ENCODE results near the gene LRRC8D.

Gene LRRC8D

GRCh38 chr1:89834083-89834704 is 13.4 kb downstream of the LRRC8D start:
- Mint-ChIP-seq H3K9me3 (no peaks in the 10 kb centered on the region), H3K36me3 (ENCODE audit: low read depth) (no peaks in the 10 kb centered on the region), H3K27me3 (no peaks in the 10 kb centered on the region), H3K27ac (no peak overlapping the region), H3K4me1 (peaks cover 5% of the 10 kb centered on the region), H3K4me3 (no peak overlapping the region)
- ATAC-seq (no peak), DNase-seq (no peak)

- ATAC-seq (no peak), DNase-seq (no peak)
- Mint-ChIP-seq H3K27me3 (no peaks in the 10 kb centered on the region), H3K9me3 (no peaks in the 10 kb centered on the region), H3K4me3 (no peak overlapping the region), H3K27ac (no peak overlapping the region), H3K4me1 (peaks cover 7% of the 10 kb centered on the region), H3K36me3 (ENCODE audit: low read depth) (no peaks in the 10 kb centered on the region)
These were observed 15.6 kb downstream of the LRRC8D start for GRCh38 chr1:89836252-89837035.

GRCh38 chr1:89837036-89837481 is 16.2 kb downstream of the LRRC8D start:
- no peaks in the 10 kb centered on the region for H3K9me3 Mint-ChIP-seq
- ATAC-seq (no peak), DNase-seq (no peak)
- H3K36me3 Mint-ChIP-seq (ENCODE audit: low read depth): no peaks in the 10 kb centered on the region
- H3K27ac Mint-ChIP-seq: no peak overlapping the region
- H3K4me1 Mint-ChIP-seq: peaks cover 13% of the 10 kb centered on the region
- H3K4me3 Mint-ChIP-seq: no peak overlapping the region
- H3K27me3 Mint-ChIP-seq: no peaks in the 10 kb centered on the region

- peaks cover 17% of the 10 kb centered on the region for H3K4me1 Mint-ChIP-seq
- no peak overlapping the region for H3K27ac Mint-ChIP-seq
- H3K27me3 Mint-ChIP-seq: no peaks in the 10 kb centered on the region
- ATAC-seq: no peak
- H3K9me3 Mint-ChIP-seq: no peaks in the 10 kb centered on the region
- no peak for DNase-seq
- no peak overlapping the region for H3K4me3 Mint-ChIP-seq
- no peaks in the 10 kb centered on the region for H3K36me3 Mint-ChIP-seq (ENCODE audit: low read depth)
These were observed 16.7 kb downstream of the LRRC8D start for GRCh38 chr1:89837510-89837909.

GRCh38 chr1:89839516-89839915 is 18.7 kb downstream of the LRRC8D start:
- H3K4me1 Mint-ChIP-seq: peaks cover 26% of the 10 kb centered on the region
- H3K9me3 Mint-ChIP-seq: no peaks in the 10 kb centered on the region
- DNase-seq (no peak), ATAC-seq (no peak)
- no peak overlapping the region for H3K27ac Mint-ChIP-seq
- no peaks in the 10 kb centered on the region for H3K27me3 Mint-ChIP-seq
- H3K36me3 Mint-ChIP-seq (ENCODE audit: low read depth): no peaks in the 10 kb centered on the region
- H3K4me3 Mint-ChIP-seq: no peak overlapping the region

- Mint-ChIP-seq H3K4me1 (peaks cover 44% of the 10 kb centered on the region), H3K27me3 (no peaks in the 10 kb centered on the region), H3K36me3 (ENCODE audit: low read depth) (peaks cover 5% of the 10 kb centered on the region), H3K9me3 (no peaks in the 10 kb centered on the region), H3K27ac (no peak overlapping the region), H3K4me3 (no peak overlapping the region)
- DNase-seq: no peak
- no peak for ATAC-seq
These were observed 20.7 kb downstream of the LRRC8D start for GRCh38 chr1:89841507-89841906.

- peak overlapping the region; percentile 91 for H3K27ac Mint-ChIP-seq
- H3K36me3 Mint-ChIP-seq (ENCODE audit: low read depth): peaks cover 11% of the 10 kb centered on the region
- no peak for DNase-seq
- H3K4me3 Mint-ChIP-seq: peak overlapping the region; percentile 90
- no peaks in the 10 kb centered on the region for H3K9me3 Mint-ChIP-seq
- H3K4me1 Mint-ChIP-seq: peaks cover 52% of the 10 kb centered on the region
- no peaks in the 10 kb centered on the region for H3K27me3 Mint-ChIP-seq
- ATAC-seq: peak; percentile 30
These were observed 21.9 kb downstream of the LRRC8D start for GRCh38 chr1:89842567-89843272.

GRCh38 chr1:89843273-89844130 is 22.7 kb downstream of the LRRC8D start:
- Mint-ChIP-seq H3K4me3 (peak overlapping the region; percentile 90), H3K4me1 (peaks cover 60% of the 10 kb centered on the region), H3K27ac (peak overlapping the region; percentile 91), H3K36me3 (ENCODE audit: low read depth) (peaks cover 18% of the 10 kb centered on the region), H3K9me3 (no peaks in the 10 kb centered on the region), H3K27me3 (no peaks in the 10 kb centered on the region)
- peak; percentile 83 for DNase-seq
- peak; percentile 87 for ATAC-seq

- Mint-ChIP-seq H3K4me1 (peaks cover 64% of the 10 kb centered on the region), H3K27ac (peak overlapping the region; percentile 91), H3K4me3 (peak overlapping the region; percentile 90), H3K36me3 (ENCODE audit: low read depth) (peaks cover 23% of the 10 kb centered on the region), H3K9me3 (no peaks in the 10 kb centered on the region), H3K27me3 (no peaks in the 10 kb centered on the region)
- peak; percentile 39 for DNase-seq
- peak; percentile 53 for ATAC-seq
These were observed 23.5 kb downstream of the LRRC8D start for GRCh38 chr1:89844241-89844807.

- H3K4me3 Mint-ChIP-seq: peak overlapping the region; percentile 90
- H3K9me3 Mint-ChIP-seq: no peaks in the 10 kb centered on the region
- peaks cover 27% of the 10 kb centered on the region for H3K36me3 Mint-ChIP-seq (ENCODE audit: low read depth)
- ATAC-seq (peak; percentile 29), DNase-seq (no peak)
- H3K27ac Mint-ChIP-seq: peak overlapping the region; percentile 91
- H3K27me3 Mint-ChIP-seq: no peaks in the 10 kb centered on the region
- H3K4me1 Mint-ChIP-seq: peaks cover 68% of the 10 kb centered on the region
These were observed 24.0 kb downstream of the LRRC8D start for GRCh38 chr1:89844860-89845259.

- H3K9me3 Mint-ChIP-seq: no peaks in the 10 kb centered on the region
- H3K27me3 Mint-ChIP-seq: no peaks in the 10 kb centered on the region
- peak overlapping the region; percentile 52 for H3K27ac Mint-ChIP-seq
- peak overlapping the region; percentile 90 for H3K4me3 Mint-ChIP-seq
- ATAC-seq (no peak), DNase-seq (no peak)
- peaks cover 62% of the 10 kb centered on the region for H3K4me1 Mint-ChIP-seq
- peaks cover 34% of the 10 kb centered on the region for H3K36me3 Mint-ChIP-seq (ENCODE audit: low read depth)
These were observed 26.4 kb downstream of the LRRC8D start for GRCh38 chr1:89847191-89847729.

- Mint-ChIP-seq H3K27ac (no peak overlapping the region), H3K4me1 (peaks cover 35% of the 10 kb centered on the region), H3K9me3 (no peaks in the 10 kb centered on the region), H3K27me3 (no peaks in the 10 kb centered on the region), H3K4me3 (no peak overlapping the region), H3K36me3 (ENCODE audit: low read depth) (peaks cover 33% of the 10 kb centered on the region)
- DNase-seq (no peak), ATAC-seq (no peak)
These were observed 30.1 kb downstream of the LRRC8D start for GRCh38 chr1:89850844-89851415.

- Mint-ChIP-seq H3K4me3 (no peak overlapping the region), H3K36me3 (ENCODE audit: low read depth) (peaks cover 23% of the 10 kb centered on the region), H3K27me3 (no peaks in the 10 kb centered on the region), H3K27ac (no peak overlapping the region), H3K9me3 (no peaks in the 10 kb centered on the region), H3K4me1 (peaks cover 12% of the 10 kb centered on the region)
- no peak for DNase-seq
- peak; percentile 84 for ATAC-seq
These were observed 33.3 kb downstream of the LRRC8D start for GRCh38 chr1:89854140-89854539.
